NCI-H1436 (cell line): ENCODE measurements around the gene GSTM5.
"Not testable (repeated sequence)": the region's sequence is repeated elsewhere in the genome, so short reads cannot be mapped to it uniquely, and the experiment has no call there.

Experiments
- DNase-seq: peaks from one replicate; lab custom pipeline; 2025; lab: John Stamatoyannopoulos, UW

The GSTM5 gene

GRCh38 chr1:109761227-109762038, 49.4 kb downstream of the GSTM5 start:
- no peak for DNase-seq

DNA sequence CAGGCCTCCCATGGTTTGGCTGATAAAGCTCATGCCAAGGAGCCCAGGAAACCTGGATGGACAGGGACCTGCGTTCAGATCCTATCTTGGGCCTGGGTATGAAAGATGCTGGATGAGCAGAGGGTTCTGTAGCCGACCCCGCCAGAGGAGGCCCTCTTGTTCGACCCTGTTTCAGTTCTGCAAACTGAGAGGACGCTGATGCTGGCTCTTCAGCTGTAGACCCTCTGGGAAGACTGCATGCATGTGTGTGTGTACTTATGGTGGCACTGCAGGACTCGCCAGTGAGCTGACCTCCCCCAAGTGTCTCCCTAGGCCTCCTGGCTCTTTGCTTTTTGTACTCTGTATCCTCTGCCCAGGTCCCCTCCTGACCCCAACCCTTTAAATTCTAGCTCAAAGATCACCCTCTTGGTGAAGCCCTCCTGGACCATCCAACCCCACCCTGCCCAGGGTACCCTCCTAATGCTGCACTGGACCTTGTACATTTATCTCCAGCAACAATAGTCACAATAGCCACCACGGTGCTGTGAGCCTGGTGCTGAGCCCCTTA, 50.1 kb downstream of the GSTM5 start:
- no peak for DNase-seq

DNA sequence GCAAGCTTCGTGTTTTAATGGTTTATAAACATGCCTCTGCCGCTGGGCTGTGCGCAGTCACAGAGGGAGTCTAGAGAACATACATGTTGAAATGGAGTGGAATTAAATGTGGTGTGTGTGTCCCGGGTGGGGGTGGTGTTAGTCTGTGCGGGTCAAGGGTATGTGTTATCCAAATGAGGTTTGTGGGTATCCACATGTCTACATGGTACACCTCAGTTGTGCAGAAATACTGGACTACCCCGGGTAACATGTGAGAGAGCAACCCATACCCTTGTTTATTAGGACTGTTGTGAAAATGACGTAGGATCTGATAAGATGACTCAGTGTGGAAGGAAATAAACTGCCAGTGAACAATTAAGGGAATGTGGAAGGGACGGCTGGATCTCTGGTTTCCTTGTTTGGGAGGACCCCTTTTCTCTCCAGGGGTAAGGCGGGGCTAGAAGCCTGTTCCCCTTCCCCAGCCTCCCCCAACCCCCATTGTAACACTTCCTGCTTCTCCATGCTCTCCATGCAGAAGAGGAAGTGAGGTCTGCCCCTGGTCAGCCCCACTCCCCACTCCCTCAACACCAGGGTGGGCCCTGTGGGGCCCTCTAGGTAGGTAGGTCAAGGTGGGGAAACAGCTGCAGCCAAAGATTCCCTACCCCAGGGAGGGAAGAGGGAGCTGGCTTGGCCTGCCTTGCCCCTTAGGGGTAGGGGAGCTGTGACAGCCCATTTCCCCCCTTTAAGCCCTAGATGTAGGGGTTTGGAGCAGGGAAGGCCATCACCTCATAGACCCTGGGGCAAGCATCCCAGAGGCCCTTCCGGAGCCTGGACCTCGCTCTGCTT, 51.0 kb downstream of the GSTM5 start:
- DNase-seq = no peak

GRCh38 chr1:109763646-109764415, 51.8 kb downstream of the GSTM5 start, which contains the start of gene EPS8L3:
EPS8L3 (minus strand) TSS chr1:109763923; CDS start chr1:109761749, 2,174 bp downstream.
- DNase-seq = no peak

GRCh38 chr1:109764561-109765482, 52.8 kb downstream of the GSTM5 start:
- no peak for DNase-seq

DNA sequence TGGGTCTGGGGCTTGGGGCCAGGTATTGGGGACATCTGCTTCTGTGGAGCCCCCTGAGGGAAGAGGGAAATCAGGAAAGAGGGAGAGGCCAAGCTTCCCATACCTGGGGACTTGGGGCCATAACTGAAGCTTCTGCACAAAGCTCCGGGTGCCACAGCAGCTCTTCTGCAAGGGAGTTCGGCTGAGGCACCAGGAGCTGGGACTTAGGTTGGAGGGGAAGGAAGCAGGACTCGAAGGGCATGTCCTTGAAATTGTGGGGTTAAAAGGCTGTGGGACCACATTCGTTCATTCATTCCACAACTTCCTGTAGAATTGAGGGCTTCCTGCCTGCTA, 53.4 kb downstream of the GSTM5 start:
- DNase-seq = no peak

- no peak for DNase-seq
Measured at GRCh38 chr1:109765896-109766615, 54.0 kb downstream of the GSTM5 start.

DNA sequence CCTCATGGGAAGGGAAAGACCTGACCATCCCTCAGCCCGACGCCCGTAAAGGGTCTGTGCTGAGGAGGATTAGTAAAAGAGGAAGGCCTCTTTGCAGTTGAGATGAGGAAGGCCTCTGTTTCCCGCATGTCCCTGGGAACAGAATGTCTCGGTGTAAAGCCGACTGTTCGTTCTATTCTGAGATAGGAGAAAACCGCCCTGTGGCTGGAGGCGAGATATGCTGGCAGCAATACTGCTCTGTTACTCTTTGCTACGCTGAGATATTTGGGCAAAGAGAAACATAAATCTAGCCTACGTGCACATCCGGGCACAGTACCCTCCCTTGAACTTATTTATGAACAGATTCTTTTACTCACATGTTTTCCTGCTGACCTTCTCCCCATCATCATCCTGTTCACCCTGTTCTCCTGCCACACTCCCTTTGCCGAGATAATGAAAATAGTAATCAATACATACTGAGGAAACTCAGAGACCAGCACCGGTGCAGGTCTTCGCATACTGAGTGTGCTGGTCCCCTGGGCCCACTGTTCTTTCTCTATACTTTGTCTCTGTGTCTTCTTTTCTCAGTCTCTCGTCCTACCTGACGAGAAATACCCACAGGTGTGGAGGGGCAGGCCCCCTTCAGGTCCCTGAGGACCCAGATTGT, 55.1 kb downstream of the GSTM5 start:
- DNase-seq = not testable (repeated sequence)
